HCT116 (cell line): ENCODE results near the gene PCTP. TPM values are rescaled to one million over a fixed set of nuclear protein-coding genes. Genes with fewer than 3 reads are reported as not detected.

Source experiments
- ATAC-seq: fragments of 200-7000 bp; cut with Tn5 transposase; 2 replicates; pipeline ENCODE4 v1.9.1; 2020; ENCODE audit warnings: mild to moderate bottlenecking, moderate library complexity
- BruUV-seq: library from RNA; stranded (reverse); fragments of 400-500 nt; replicated peaks from 2 replicates; lab custom pipeline; 2021; lab: Mats Ljungman, UMichigan
- CTCF ChIA-PET: fragments of 300-600 bp; sonication (Branson Sonifier 250); formaldehyde crosslinking; loops from one replicate; lab custom pipeline; 2021; ENCODE audit warnings: antibody characterized with exemption; lab: Charles Lee
- POLR2A ChIA-PET: fragments of 300-600, 350-600 bp; sonication (Branson Sonifier 250); formaldehyde crosslinking; loops from one replicate; lab custom pipeline; 2021; ENCODE audit warnings: antibody characterized with exemption; lab: Charles Lee
- RAD21 ChIA-PET, 2 experiments: fragments of 300-600 bp; sonication (Branson Sonifier 250); formaldehyde crosslinking; loops; one replicate each; lab custom pipeline; 2023; ENCODE audit warnings: low total read pairs in 2 of 2; ENCODE audit not compliant: uncharacterized antibody in 2 of 2, unreplicated experiment in 2 of 2, low non-redundant PET in 1 of 2; lab: Charles Lee
- DNase-seq: peaks from one replicate; pipeline ENCODE4 v3.0.0-alpha.2; 2010; ENCODE audit warnings: low read depth, low spot score
- H2AFZ ChIP-seq: fragments of 200-600 bp; shearing (Covaris generic), sonication (generic); 2 replicates; pipeline ENCODE4 v1.6.1; 2017; ENCODE audit warnings: low read depth, mixed run types, mixed read lengths, antibody characterized with exemption, low read length; ENCODE audit not compliant: poor library complexity, severe bottlenecking
- H3K27ac ChIP-seq: 2 replicates; pipeline ENCODE4 v1.5.1; 2012; ENCODE audit warnings: low read depth, low read length
- H3K27me3 ChIP-seq: fragments of 200-600 bp; sonication (generic); 2 replicates; pipeline ENCODE4 v1.6.1; 2016; ENCODE audit warnings: mixed run types, low read length, mixed read lengths; ENCODE audit not compliant: insufficient read depth
- H3K36me3 ChIP-seq, 2 experiments: fragments of 200-500 bp in 1 of 2; fragments of 200-600 bp in 1 of 2; sonication (Bioruptor generic) in 1 of 2; sonication (generic) in 1 of 2; 2 replicates each; pipeline versions ENCODE4 v1.5.1 to v1.6.1; 2014 to 2016; ENCODE audit warnings: low read length in 2 of 2, inconsistent platforms in 1 of 2, mixed read lengths in 1 of 2, mixed run types in 1 of 2; ENCODE audit not compliant: insufficient read depth in 2 of 2, control insufficient read depth in 1 of 2
- H3K4me1 ChIP-seq, 2 experiments: fragments of 200-600 bp in 1 of 2; sonication (generic) in 1 of 2; 2 replicates each; pipeline versions ENCODE4 v1.5.1 to v1.6.1; 2012 to 2017; ENCODE audit warnings: low read length in 2 of 2, inconsistent platforms in 1 of 2, mild to moderate bottlenecking in 1 of 2, mixed read lengths in 1 of 2, mixed run types in 1 of 2, moderate library complexity in 1 of 2; ENCODE audit not compliant: insufficient read depth in 2 of 2, control insufficient read depth in 1 of 2
- H3K4me2 ChIP-seq: fragments of 200-600 bp; sonication (generic); 2 replicates; pipeline ENCODE4 v1.6.1; 2017; ENCODE audit warnings: mixed run types, low read length, mixed read lengths
- H3K4me3 ChIP-seq, 2 experiments: fragments of 200-600 bp in 1 of 2; sonication (generic) in 1 of 2; replicated peaks in 1 of 2; 2 replicates each; pipeline ENCODE4 v1.5.1; 2011 to 2016; ENCODE audit warnings: low read length in 2 of 2, control low read depth in 1 of 2, low read depth in 1 of 2, mild to moderate bottlenecking in 1 of 2, mixed read lengths in 1 of 2, mixed run types in 1 of 2
- H3K79me2 ChIP-seq: fragments of 200-600 bp; sonication (generic); 2 replicates; pipeline ENCODE4 v1.6.1; 2017; ENCODE audit warnings: mild to moderate bottlenecking, mixed run types, low read length, moderate library complexity, mixed read lengths; ENCODE audit not compliant: insufficient read depth
- H3K9ac ChIP-seq: fragments of 200-600 bp; sonication (generic); 2 replicates; pipeline ENCODE4 v1.6.1; 2016; ENCODE audit warnings: low read length, mixed read lengths
- H3K9me2 ChIP-seq: fragments of 200-600 bp; sonication (generic), shearing (Covaris generic); 2 replicates; pipeline ENCODE4 v1.6.1; 2017; ENCODE audit warnings: mixed run types, mild to moderate bottlenecking, moderate library complexity; ENCODE audit not compliant: insufficient read depth
- H3K9me3 ChIP-seq, 2 experiments: fragments of 200-500 bp in 1 of 2; fragments of 200-600 bp in 1 of 2; sonication (Bioruptor generic) in 1 of 2; sonication (generic) in 1 of 2; 2 replicates each; pipeline ENCODE4 v1.6.1; 2014 to 2017; ENCODE audit warnings: low read length in 2 of 2, mixed read lengths in 2 of 2, inconsistent platforms in 1 of 2, low read depth in 1 of 2, mild to moderate bottlenecking in 1 of 2, mixed run types in 1 of 2, moderate library complexity in 1 of 2; ENCODE audit not compliant: control insufficient read depth in 1 of 2, insufficient read depth in 1 of 2
- H4K20me1 ChIP-seq: fragments of 200-600 bp; sonication (generic), shearing (Covaris generic); 2 replicates; pipeline ENCODE4 v1.6.1; 2017; ENCODE audit warnings: mixed run types, mild to moderate bottlenecking, moderate library complexity; ENCODE audit not compliant: insufficient read depth
- CBX3 ChIP-seq: IDR thresholded peaks from 2 replicates; pipeline ENCODE4 v1.6.1; 2012; ENCODE audit warnings: low read depth
- CEBPB ChIP-seq: IDR thresholded peaks from 2 replicates; pipeline ENCODE4 v1.6.1; 2012; ENCODE audit warnings: low read depth
- EGR1 ChIP-seq: IDR thresholded peaks from 2 replicates; pipeline ENCODE4 v1.6.1; 2012; ENCODE audit warnings: low read depth
- EZH2 ChIP-seq: fragments of 200-600 bp; sonication (generic); IDR thresholded peaks from 2 replicates; pipeline ENCODE4 v1.6.1; 2017; ENCODE audit warnings: antibody characterized with exemption, mixed run types
- FOSL1 ChIP-seq: IDR thresholded peaks from 2 replicates; pipeline ENCODE4 v1.6.1; 2012; ENCODE audit warnings: low read depth
- JUND ChIP-seq: IDR thresholded peaks from 2 replicates; pipeline ENCODE4 v1.6.1; 2012
- POLR2A ChIP-seq: IDR thresholded peaks from 2 replicates; pipeline ENCODE4 v1.7.0; 2011; ENCODE audit warnings: borderline replicate concordance; ENCODE audit not compliant: insufficient read depth, insufficient read length; ENCODE audit errors: extremely low read depth
- POLR2AphosphoS5 ChIP-seq: IDR thresholded peaks from 2 replicates; pipeline ENCODE4 v1.6.1; 2011; ENCODE audit warnings: mild to moderate bottlenecking, low read depth, low read length, moderate library complexity
- RAD21 ChIP-seq: IDR thresholded peaks from 2 replicates; pipeline ENCODE4 v1.6.1; 2012; ENCODE audit warnings: low read depth, mild to moderate bottlenecking
- SIN3A ChIP-seq: IDR thresholded peaks from 2 replicates; pipeline ENCODE4 v1.6.1; 2012; ENCODE audit warnings: low read depth
- SP1 ChIP-seq: IDR thresholded peaks from 2 replicates; pipeline ENCODE4 v1.6.1; 2012; ENCODE audit warnings: low read depth
- SRF ChIP-seq: IDR thresholded peaks from 2 replicates; pipeline ENCODE4 v1.6.1; 2012; ENCODE audit warnings: low read depth
- TCF7L2 ChIP-seq: IDR thresholded peaks from 2 replicates; pipeline ENCODE4 v1.7.0; 2011; ENCODE audit warnings: borderline replicate concordance, inconsistent platforms; ENCODE audit not compliant: insufficient read depth, insufficient read length; ENCODE audit errors: extremely low read depth
- ZFX ChIP-seq: fragments of 450-650 bp; IDR thresholded peaks from 2 replicates; pipeline ENCODE4 v1.6.1; 2017
- ZNF274 ChIP-seq: fragments of 200-500 bp; sonication (Bioruptor generic); IDR thresholded peaks from 2 replicates; pipeline ENCODE4 v1.6.1; 2014; ENCODE audit warnings: mild to moderate bottlenecking, low read depth, low read length, inconsistent platforms
- intact Hi-C: fragments of 100-400 bp; cut with micrococcal nuclease; formaldehyde crosslinking; loops from 2 replicates; pipeline ENCODE4 v1.10.0; 2022
- total RNA-seq: library from RNA; stranded (reverse); gene quantifications from one replicate; pipeline ENCODE4 v1.2.1, GENCODE V29; 2021; ENCODE audit not compliant: unreplicated experiment
- TF ChIP-seq, protein P1 (sequence below): IDR thresholded peaks from 2 replicates; pipeline ENCODE4 v1.6.1; 2012
- TF ChIP-seq, protein P2 (sequence below): IDR thresholded peaks from 2 replicates; pipeline ENCODE4 v1.6.1; 2012; ENCODE audit warnings: low read depth
- TF ChIP-seq, protein P3 (sequence below): IDR thresholded peaks from 2 replicates; pipeline ENCODE4 v1.6.1; 2012

The PCTP gene
- total RNA-seq, 1 experiment from 2014 or later: 16.3 TPM

DNA sequence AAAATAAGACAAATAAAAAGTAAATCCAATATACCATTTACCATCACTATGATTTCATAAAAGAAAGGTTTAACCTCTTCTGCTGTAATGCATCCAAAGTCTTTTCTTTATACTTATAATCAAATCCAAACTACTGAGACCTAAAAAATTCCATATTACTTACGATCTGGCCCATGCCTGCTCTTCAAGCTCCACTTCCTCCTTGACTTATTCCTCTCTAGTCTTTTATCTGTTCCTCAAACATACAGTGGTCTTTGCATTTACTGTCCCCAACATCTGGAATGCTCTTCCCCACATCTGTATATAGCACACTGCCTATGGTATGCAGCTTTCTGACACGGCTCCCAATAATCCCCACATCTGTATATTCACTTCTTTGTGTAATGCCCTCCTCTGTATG is 33.8 kb downstream of the PCTP start:
- no TSS peak for BruUV-seq
- POLR2A ChIA-PET: no interaction called here
- no peaks in the 10 kb centered on the region for H3K79me2 ChIP-seq
- no peak for ATAC-seq
- no peak for TF ChIP-seq EGR1
- no peak for TF ChIP-seq POLR2AphosphoS5
- TF ChIP-seq SIN3A: no peak
- TF ChIP-seq ZNF274: no peak
- no peak for TF ChIP-seq SP1
- no peak for TF ChIP-seq SRF
- TF ChIP-seq EZH2: no peak
- no peak for TF ChIP-seq FOSL1
- no peak for TF ChIP-seq POLR2A
- no peak for TF ChIP-seq RAD21
- TF ChIP-seq CBX3: no peak
- TF ChIP-seq JUND: no peak
- TF ChIP-seq, protein P1, sequence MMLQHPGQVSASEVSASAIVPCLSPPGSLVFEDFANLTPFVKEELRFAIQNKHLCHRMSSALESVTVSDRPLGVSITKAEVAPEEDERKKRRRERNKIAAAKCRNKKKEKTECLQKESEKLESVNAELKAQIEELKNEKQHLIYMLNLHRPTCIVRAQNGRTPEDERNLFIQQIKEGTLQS: no peak
- TF ChIP-seq, all 23 proteins: peak for 0
- no peak overlapping the region for H2AFZ ChIP-seq
- H4K20me1 ChIP-seq: no peaks in the 10 kb centered on the region
- no peak overlapping the region for H3K4me2 ChIP-seq
- no peaks in the 10 kb centered on the region for H3K4me1 ChIP-seq
- intact Hi-C loops: no loop called here
- H3K27me3 ChIP-seq: peaks cover 28% of the 10 kb centered on the region
- no peaks in the 10 kb centered on the region for H3K9me2 ChIP-seq
- no peak overlapping the region for H3K9ac ChIP-seq
- no peak for DNase-seq
- no peak overlapping the region for H3K27ac ChIP-seq
- CTCF ChIA-PET: interaction anchor here (0.8 kb wide), 1 partner anchor 15 kb away, joined by 3 read pairs; no protein-coding TSS in a partner anchor
- H3K9me3 ChIP-seq: no peaks in the 10 kb centered on the region
- H3K4me3 ChIP-seq: no peak overlapping the region
- no peaks in the 10 kb centered on the region for H3K36me3 ChIP-seq
- RAD21 ChIA-PET: no interaction called here

DNA sequence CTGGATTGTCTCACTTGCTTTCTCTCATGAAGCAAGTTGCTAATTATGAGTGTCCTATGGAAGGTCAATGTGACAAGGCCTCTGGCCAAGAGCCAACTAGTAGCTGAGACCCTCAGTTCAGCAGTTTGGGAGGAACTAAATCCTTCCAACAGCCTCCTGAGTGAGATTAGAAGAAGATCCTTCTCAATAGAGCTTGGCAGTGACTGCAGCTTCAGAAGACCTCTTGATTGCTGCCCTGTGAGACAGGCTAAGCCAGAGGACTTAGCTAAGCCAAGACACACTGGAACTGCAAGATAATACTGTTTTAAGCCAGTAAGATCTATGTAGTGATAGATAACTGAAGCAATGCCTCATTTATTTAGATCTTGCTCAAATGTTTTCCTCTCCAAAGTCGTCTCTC is 34.3 kb downstream of the PCTP start:
- RAD21 ChIA-PET: no interaction called here
- no peaks in the 10 kb centered on the region for H3K79me2 ChIP-seq
- intact Hi-C loops: no loop called here
- no peaks in the 10 kb centered on the region for H4K20me1 ChIP-seq
- H3K36me3 ChIP-seq: no peaks in the 10 kb centered on the region
- no peaks in the 10 kb centered on the region for H3K4me1 ChIP-seq
- H3K27ac ChIP-seq: no peak overlapping the region
- H2AFZ ChIP-seq: no peak overlapping the region
- ATAC-seq (no peak), DNase-seq (no peak)
- POLR2A ChIA-PET: no interaction called here
- H3K9me2 ChIP-seq: no peaks in the 10 kb centered on the region
- no peak overlapping the region for H3K9ac ChIP-seq
- CTCF ChIA-PET: no interaction called here
- no peak overlapping the region for H3K4me3 ChIP-seq
- H3K9me3 ChIP-seq: no peaks in the 10 kb centered on the region
- H3K4me2 ChIP-seq: no peak overlapping the region
- no TSS peak for BruUV-seq
- peaks cover 28% of the 10 kb centered on the region for H3K27me3 ChIP-seq
- no peak for TF ChIP-seq JUND
- no peak for TF ChIP-seq ZFX
- no peak for TF ChIP-seq FOSL1
- TF ChIP-seq, protein P2, sequence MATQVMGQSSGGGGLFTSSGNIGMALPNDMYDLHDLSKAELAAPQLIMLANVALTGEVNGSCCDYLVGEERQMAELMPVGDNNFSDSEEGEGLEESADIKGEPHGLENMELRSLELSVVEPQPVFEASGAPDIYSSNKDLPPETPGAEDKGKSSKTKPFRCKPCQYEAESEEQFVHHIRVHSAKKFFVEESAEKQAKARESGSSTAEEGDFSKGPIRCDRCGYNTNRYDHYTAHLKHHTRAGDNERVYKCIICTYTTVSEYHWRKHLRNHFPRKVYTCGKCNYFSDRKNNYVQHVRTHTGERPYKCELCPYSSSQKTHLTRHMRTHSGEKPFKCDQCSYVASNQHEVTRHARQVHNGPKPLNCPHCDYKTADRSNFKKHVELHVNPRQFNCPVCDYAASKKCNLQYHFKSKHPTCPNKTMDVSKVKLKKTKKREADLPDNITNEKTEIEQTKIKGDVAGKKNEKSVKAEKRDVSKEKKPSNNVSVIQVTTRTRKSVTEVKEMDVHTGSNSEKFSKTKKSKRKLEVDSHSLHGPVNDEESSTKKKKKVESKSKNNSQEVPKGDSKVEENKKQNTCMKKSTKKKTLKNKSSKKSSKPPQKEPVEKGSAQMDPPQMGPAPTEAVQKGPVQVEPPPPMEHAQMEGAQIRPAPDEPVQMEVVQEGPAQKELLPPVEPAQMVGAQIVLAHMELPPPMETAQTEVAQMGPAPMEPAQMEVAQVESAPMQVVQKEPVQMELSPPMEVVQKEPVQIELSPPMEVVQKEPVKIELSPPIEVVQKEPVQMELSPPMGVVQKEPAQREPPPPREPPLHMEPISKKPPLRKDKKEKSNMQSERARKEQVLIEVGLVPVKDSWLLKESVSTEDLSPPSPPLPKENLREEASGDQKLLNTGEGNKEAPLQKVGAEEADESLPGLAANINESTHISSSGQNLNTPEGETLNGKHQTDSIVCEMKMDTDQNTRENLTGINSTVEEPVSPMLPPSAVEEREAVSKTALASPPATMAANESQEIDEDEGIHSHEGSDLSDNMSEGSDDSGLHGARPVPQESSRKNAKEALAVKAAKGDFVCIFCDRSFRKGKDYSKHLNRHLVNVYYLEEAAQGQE: no peak
- TF ChIP-seq EGR1: no peak
- TF ChIP-seq CEBPB: no peak
- TF ChIP-seq TCF7L2: no peak
- no peak for TF ChIP-seq SIN3A
- TF ChIP-seq, protein P1: no peak
- TF ChIP-seq EZH2: no peak
- TF ChIP-seq CBX3: no peak
- TF ChIP-seq, protein P3, sequence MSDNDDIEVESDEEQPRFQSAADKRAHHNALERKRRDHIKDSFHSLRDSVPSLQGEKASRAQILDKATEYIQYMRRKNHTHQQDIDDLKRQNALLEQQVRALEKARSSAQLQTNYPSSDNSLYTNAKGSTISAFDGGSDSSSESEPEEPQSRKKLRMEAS: no peak
